Measurements from ENCODE around the gene PRKCA. TPM values are rescaled to one million over a fixed set of nuclear protein-coding genes. Genes with fewer than 3 reads are reported as not detected.

PRKCA gene
- total and polyA plus RNA-seq, 2 donors (not counting 3 experiments of a cell fraction or from before 2014, with no cell fraction given): 7.5 to 34.2 TPM

DNA sequence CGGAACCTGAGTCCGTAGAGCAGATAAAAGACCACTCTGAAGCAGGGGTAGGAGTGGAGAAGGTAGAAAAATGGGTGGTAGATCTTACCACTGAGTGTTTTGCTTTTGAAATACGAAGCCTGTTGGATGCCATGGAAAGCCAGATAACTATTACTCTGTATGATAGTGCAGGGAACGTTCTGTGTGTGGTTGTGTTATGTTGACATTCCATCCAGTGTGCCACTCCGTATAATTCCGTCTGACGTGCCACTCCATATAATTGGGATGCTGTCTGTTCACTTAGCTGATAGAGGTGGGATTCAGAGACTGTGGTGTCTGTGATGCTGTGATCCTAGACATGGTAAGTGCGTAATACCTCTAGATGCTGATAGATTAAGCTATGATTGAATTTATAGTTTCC lies 269.3 kb downstream of the PRKCA start:
- Histone ChIP-seq H3K36me3 (ENCODE audit: control insufficient read depth in 2 of 2, extremely low read depth in 1 of 2, insufficient read depth in 2 of 2, low read length in 2 of 2) (no peaks in the 10 kb centered on the region), H3K4me1 (ENCODE audit: control insufficient read depth, extremely low read depth, insufficient read depth, low read length) (peaks cover 9% of the 10 kb centered on the region), H3K9ac (replicated peaks; ENCODE audit: extremely low read depth, insufficient read depth, low read length) (no peak overlapping the region), H3K27ac (ENCODE audit: insufficient read depth, low read depth, low read length) (no peak overlapping the region), H3K4me3 (replicated peaks in 1 of 3; ENCODE audit: insufficient read depth in 1 of 3, low read depth in 1 of 3, low read length in 3 of 3) (no peak overlapping the region), H3K9me1 (replicated peaks; ENCODE audit: control insufficient read depth, extremely low read depth, insufficient read depth, low read length) (no peaks in the 10 kb centered on the region), H3K27me3 (ENCODE audit: control insufficient read depth in 2 of 2, insufficient read depth in 2 of 2, low read length in 2 of 2) (no peaks in the 10 kb centered on the region), H3K79me2 (ENCODE audit: control insufficient read depth, insufficient read depth, low read length) (no peaks in the 10 kb centered on the region), H2AFZ (ENCODE audit: low read depth, low read length) (no peak overlapping the region), H3K4me2 (ENCODE audit: insufficient read depth, low read length) (no peak overlapping the region), H3K9me3 (replicated peaks; ENCODE audit: control insufficient read depth, insufficient read depth, low read length) (no peaks in the 10 kb centered on the region), H4K20me1 (replicated peaks; ENCODE audit: control insufficient read depth, extremely low read depth, insufficient read depth, low read length) (no peaks in the 10 kb centered on the region)
- DNase-seq (ENCODE audit: low read depth, low spot score) (no peak), FAIRE-seq (no peak)
- TF ChIP-seq POLR2A (IDR thresholded peaks at IDR 0.05; ENCODE audit: low read depth, low read length) (no peak), MYC (IDR thresholded peaks at IDR 0.05; ENCODE audit: low read depth, low read length) (no peak), POLR2AphosphoS5 (IDR thresholded peaks at IDR 0.05; ENCODE audit: insufficient read depth, low read depth, low read length) (no peak), FOS (IDR thresholded peaks at IDR 0.05; ENCODE audit: borderline replicate concordance, insufficient read depth, low read length) (no peak), CTCF (IDR thresholded peaks at IDR 0.05; ENCODE audit: extremely low read depth in 1 of 2, insufficient read depth in 1 of 2, low read depth in 1 of 2, low read length in 2 of 2) (no peak), EZH2 (IDR thresholded peaks at IDR 0.05; ENCODE audit: borderline replicate concordance, low read depth, low read length, severe bottlenecking) (no peak), JUN (IDR thresholded peaks at IDR 0.05; ENCODE audit: borderline replicate concordance, insufficient read depth, insufficient read length, low read depth) (no peak), MAX (IDR thresholded peaks at IDR 0.05; ENCODE audit: insufficient read depth, insufficient read length) (no peak)
- intact Hi-C loops (cut with micrococcal nuclease) (no loop called here), dilution Hi-C loops (cut with MboI; ENCODE audit: extremely low pct_ligation_motif_present, low sequenced_read_pairs) (no loop called here)
- POLR2A ChIA-PET: no interaction called here
- CTCF ChIA-PET: interaction anchor here (1.8 kb wide), 1 partner anchor 102 kb away, joined by 5 read pairs; no protein-coding TSS in a partner anchor
- BruUV-seq (replicated peaks): no TSS peak

All from endothelial cell of umbilical vein (primary cell).